ENCODE measurements around the gene HPCAL4. TPM values are rescaled to one million over a fixed set of nuclear protein-coding genes. Genes with fewer than 3 reads are reported as not detected.

Gene HPCAL4
- polyA plus RNA-seq, 1 donor from 2014 or later, result 0.29 TPM

Other genes with a start within 250 kb of the HPCAL4 start
- gene BMP8A, start 199.8 kb downstream of the HPCAL4 start, polyA plus RNA-seq, result 0.21 TPM
- 29.2 TPM for gene PABPC4, start 114.6 kb downstream of the HPCAL4 start, polyA plus RNA-seq
- not detected for gene HEYL, start 51.8 kb downstream of the HPCAL4 start, polyA plus RNA-seq
- not detected for gene NT5C1A, start 19.3 kb downstream of the HPCAL4 start, polyA plus RNA-seq
- 83.7 TPM for gene PPIE, start 47.4 kb upstream of the HPCAL4 start, polyA plus RNA-seq
- 0.93 TPM for gene OXCT2, start 79.9 kb upstream of the HPCAL4 start, polyA plus RNA-seq
- 0.14 TPM for gene BMP8B, start 97.4 kb upstream of the HPCAL4 start, polyA plus RNA-seq
- 8.6 TPM for gene TRIT1, start 192.1 kb upstream of the HPCAL4 start, polyA plus RNA-seq
- 0.16 TPM for gene MYCL, start 210.5 kb upstream of the HPCAL4 start, polyA plus RNA-seq

Data from IgD-negative memory B cell (primary cell).